Uterus (tissue), 4 donors: ENCODE measurements around the gene SPON1. TPM values are rescaled to one million over a fixed set of nuclear protein-coding genes. Genes with fewer than 3 reads are reported as not detected.

Source experiments
- DNase-seq, 2 donors: peaks; one replicate each; pipeline ENCODE4 v3.0.0-alpha.2; 2019 to 2020
- H3K27ac ChIP-seq, 2 donors: fragments of 200-600 bp; sonication (generic); 1 replicate in 1 of 2; 2 replicates in 1 of 2; pipeline ENCODE4 v1.5.1; 2016 to 2018
- H3K27me3 ChIP-seq, 2 donors: fragments of 200-600 bp; sonication (generic); one replicate each; pipeline ENCODE4 v1.5.1; 2018 to 2019; ENCODE audit warnings: control low read depth in 1 of 2
- H3K36me3 ChIP-seq, 2 donors: fragments of 200-600 bp; sonication (generic); one replicate each; pipeline ENCODE4 v1.5.1; 2019; ENCODE audit warnings: control low read depth in 1 of 2
- H3K4me1 ChIP-seq, 2 donors: fragments of 200-600 bp; sonication (generic); one replicate each; pipeline ENCODE4 v1.5.1; 2018 to 2019; ENCODE audit warnings: control low read depth in 1 of 2
- H3K4me3 ChIP-seq, 2 donors: fragments of 200-600 bp; sonication (generic); 1 replicate in 1 of 2; 2 replicates in 1 of 2; pipeline ENCODE4 v1.5.1; 2018 to 2019; ENCODE audit warnings: mild to moderate bottlenecking in 1 of 2
- H3K9me3 ChIP-seq, 2 donors: fragments of 200-600 bp; sonication (generic); one replicate each; pipeline ENCODE4 v1.5.1; 2019; ENCODE audit warnings: control low read depth in 1 of 2
- POLR2A ChIP-seq, 2 donors: fragments of 450-650 bp; IDR thresholded peaks; one replicate each; pipeline ENCODE4 v1.6.1; 2016; ENCODE audit warnings: antibody characterized with exemption in 2 of 2, mild to moderate bottlenecking in 1 of 2, moderate library complexity in 1 of 2
- intact Hi-C: fragments of 100-400 bp; cut with DNase I; formaldehyde crosslinking; loops from one replicate; pipeline ENCODE4 v1.15.1; 2023; ENCODE audit warnings: low total_unique reads
- total RNA-seq, 4 donors: library from RNA; depleted of rRNA in 3 of 4; stranded (reverse); fragments of >200 nt in 3 of 4; gene quantifications; one replicate each; pipeline versions ENCODE4 v1.1.0 to v1.2.4, GENCODE V29; 2014 to 2023
- TF ChIP-seq, protein P1 (sequence below), 4 experiments: fragments of 200-600 bp in 2 of 4; fragments of 450-650 bp in 2 of 4; sonication (generic) in 2 of 4; IDR thresholded peaks; one replicate each; pipeline ENCODE4 v1.5.1; 2016 to 2019; ENCODE audit warnings: antibody characterized with exemption in 4 of 4, mild to moderate bottlenecking in 2 of 4, moderate library complexity in 1 of 4
- donor health status: DM: yes; HTN: yes; CAD: no.

The SPON1 gene
- total RNA-seq, 4 donors from 2014 or later = 18.8 to 139 (median 28.8) TPM

DNA sequence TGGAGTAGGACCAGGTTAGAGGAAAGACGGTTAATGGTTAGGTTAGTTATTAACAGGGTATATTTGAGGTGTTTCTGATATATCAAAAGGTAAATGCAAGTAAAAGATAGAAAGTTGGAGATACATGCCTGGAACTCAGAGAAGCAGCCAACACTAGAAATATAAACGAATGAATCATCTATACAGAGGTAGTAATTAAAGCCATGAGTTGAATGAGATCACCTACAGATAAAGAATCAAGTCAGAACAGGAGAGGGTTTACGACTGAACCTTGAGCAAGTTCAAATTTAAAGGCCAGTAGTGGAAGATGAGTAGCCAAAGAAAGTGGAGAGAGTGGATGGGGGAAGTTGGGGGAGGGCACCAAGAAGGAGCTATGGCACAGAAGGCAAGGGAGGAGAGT, 73.9 kb downstream of the SPON1 start:
- no peaks in the 10 kb centered on the region for H3K36me3 ChIP-seq
- H3K27ac ChIP-seq = no peak overlapping the region
- TF ChIP-seq, protein P1, sequence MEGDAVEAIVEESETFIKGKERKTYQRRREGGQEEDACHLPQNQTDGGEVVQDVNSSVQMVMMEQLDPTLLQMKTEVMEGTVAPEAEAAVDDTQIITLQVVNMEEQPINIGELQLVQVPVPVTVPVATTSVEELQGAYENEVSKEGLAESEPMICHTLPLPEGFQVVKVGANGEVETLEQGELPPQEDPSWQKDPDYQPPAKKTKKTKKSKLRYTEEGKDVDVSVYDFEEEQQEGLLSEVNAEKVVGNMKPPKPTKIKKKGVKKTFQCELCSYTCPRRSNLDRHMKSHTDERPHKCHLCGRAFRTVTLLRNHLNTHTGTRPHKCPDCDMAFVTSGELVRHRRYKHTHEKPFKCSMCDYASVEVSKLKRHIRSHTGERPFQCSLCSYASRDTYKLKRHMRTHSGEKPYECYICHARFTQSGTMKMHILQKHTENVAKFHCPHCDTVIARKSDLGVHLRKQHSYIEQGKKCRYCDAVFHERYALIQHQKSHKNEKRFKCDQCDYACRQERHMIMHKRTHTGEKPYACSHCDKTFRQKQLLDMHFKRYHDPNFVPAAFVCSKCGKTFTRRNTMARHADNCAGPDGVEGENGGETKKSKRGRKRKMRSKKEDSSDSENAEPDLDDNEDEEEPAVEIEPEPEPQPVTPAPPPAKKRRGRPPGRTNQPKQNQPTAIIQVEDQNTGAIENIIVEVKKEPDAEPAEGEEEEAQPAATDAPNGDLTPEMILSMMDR (IDR thresholded peaks at IDR 0.05) = no peak
- TF ChIP-seq POLR2A (IDR thresholded peaks at IDR 0.05) = no peak
- H3K4me3 ChIP-seq = no peak overlapping the region
- no peaks in the 10 kb centered on the region for H3K9me3 ChIP-seq
- DNase-seq = no peak
- no peaks in the 10 kb centered on the region for H3K4me1 ChIP-seq
- intact Hi-C loops = no loop called here
- H3K27me3 ChIP-seq = no peaks in the 10 kb centered on the region

DNA sequence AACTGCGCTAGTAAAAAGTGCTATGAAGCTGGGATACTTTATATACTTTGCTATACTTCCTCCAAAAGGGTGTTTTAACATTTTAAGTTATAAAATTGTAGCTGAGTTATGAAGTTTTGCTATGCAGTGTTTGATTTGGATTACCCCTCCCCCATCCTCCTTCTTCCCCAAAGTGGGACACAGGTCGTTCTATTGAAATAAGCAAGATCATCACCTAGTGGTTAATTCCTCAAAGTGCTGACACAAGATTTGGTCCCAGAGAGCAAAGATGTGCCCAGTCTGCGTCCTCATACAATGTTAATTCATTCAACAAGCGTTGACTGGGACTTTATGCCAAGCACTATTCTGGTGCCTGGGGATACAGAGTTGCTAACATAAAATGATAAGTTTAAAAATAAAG, 78.5 kb downstream of the SPON1 start:
- no peak overlapping the region for H3K27ac ChIP-seq
- H3K9me3 ChIP-seq = no peaks in the 10 kb centered on the region
- H3K27me3 ChIP-seq = no peaks in the 10 kb centered on the region
- H3K36me3 ChIP-seq = no peaks in the 10 kb centered on the region
- no peak for DNase-seq
- intact Hi-C loops = no loop called here
- TF ChIP-seq POLR2A (IDR thresholded peaks at IDR 0.05) = no peak
- TF ChIP-seq, protein P1 (IDR thresholded peaks at IDR 0.05) = no peak
- H3K4me1 ChIP-seq = no peaks in the 10 kb centered on the region
- no peak overlapping the region for H3K4me3 ChIP-seq

- intact Hi-C loops = no loop called here
- H3K4me1 ChIP-seq = no peaks in the 10 kb centered on the region
Measured at GRCh38 chr11:14041565-14041964, 79.0 kb downstream of the SPON1 start.

GRCh38 chr11:14042686-14043465, 80.4 kb downstream of the SPON1 start:
- intact Hi-C loops = no loop called here
- Histone ChIP-seq H3K27ac (no peak overlapping the region), H3K9me3 (no peaks in the 10 kb centered on the region), H3K27me3 (no peaks in the 10 kb centered on the region), H3K4me1 (no peaks in the 10 kb centered on the region), H3K36me3 (no peaks in the 10 kb centered on the region), H3K4me3 (no peak overlapping the region)
- no peak for DNase-seq
- TF ChIP-seq, protein P1 (IDR thresholded peaks at IDR 0.05) = no peak

More at GRCh38 chr11:14041565-14041964, 79.0 kb downstream of the SPON1 start:
- Histone ChIP-seq H3K27ac (no peak overlapping the region), H3K27me3 (no peaks in the 10 kb centered on the region), H3K4me3 (no peak overlapping the region), H3K9me3 (no peaks in the 10 kb centered on the region), H3K36me3 (no peaks in the 10 kb centered on the region)
- DNase-seq = no peak
- TF ChIP-seq POLR2A (IDR thresholded peaks at IDR 0.05) = no peak
- TF ChIP-seq, protein P1 (IDR thresholded peaks at IDR 0.05) = no peak

DNA sequence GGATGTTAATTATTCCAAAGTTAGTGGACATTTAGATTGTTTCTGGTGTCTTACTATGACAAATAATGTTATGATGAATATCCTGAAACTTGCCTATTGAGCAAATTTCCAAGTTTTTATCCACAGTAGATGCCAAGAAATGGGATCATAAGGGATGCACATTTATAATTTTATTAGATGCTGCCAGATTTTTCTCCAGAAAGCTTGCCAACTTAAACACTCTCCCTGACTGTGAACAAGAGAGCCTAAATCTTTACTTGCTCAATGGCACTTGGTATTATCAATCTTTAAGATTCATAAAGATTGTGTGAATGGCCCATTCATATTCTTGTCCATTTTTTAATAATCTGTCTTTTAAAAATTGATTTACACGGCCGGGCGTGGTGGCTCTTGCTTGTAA, 82.4 kb downstream of the SPON1 start:
- H3K4me3 ChIP-seq = no peak overlapping the region
- no peaks in the 10 kb centered on the region for H3K36me3 ChIP-seq
- H3K4me1 ChIP-seq = no peaks in the 10 kb centered on the region
- TF ChIP-seq, protein P1 (IDR thresholded peaks at IDR 0.05) = no peak
- no peak for TF ChIP-seq POLR2A (IDR thresholded peaks at IDR 0.05)
- H3K9me3 ChIP-seq = no peaks in the 10 kb centered on the region
- H3K27ac ChIP-seq = no peak overlapping the region
- intact Hi-C loops = no loop called here
- no peak for DNase-seq
- H3K27me3 ChIP-seq = no peaks in the 10 kb centered on the region
